Smooth muscle cell (in vitro differentiated cells): ENCODE results near the gene MPL. TPM values are rescaled to one million over a fixed set of nuclear protein-coding genes. Genes with fewer than 3 reads are reported as not detected.

Experiments used
- DNase-seq: peaks from one replicate; lab custom pipeline; 2025; ENCODE audit not compliant: unreplicated experiment; lab: John Stamatoyannopoulos, UW
- H2AFZ ChIP-seq: fragments of 200-600 bp; sonication (generic); 2 replicates; pipeline ENCODE4 v1.6.0; 2016; ENCODE audit warnings: antibody characterized with exemption, low read depth, mild to moderate bottlenecking
- H3F3A ChIP-seq: fragments of 200-600 bp; sonication (generic); 2 replicates; pipeline ENCODE4 v1.6.0; 2017; ENCODE audit warnings: antibody characterized with exemption, low read depth
- H3K27ac ChIP-seq: fragments of 200-600 bp; sonication (generic); 2 replicates; pipeline ENCODE4 v1.5.1; 2016; ENCODE audit warnings: low read depth, mild to moderate bottlenecking
- H3K27me3 ChIP-seq: fragments of 200-600 bp; sonication (generic); 2 replicates; pipeline ENCODE4 v1.6.1; 2016; ENCODE audit warnings: low read depth, mild to moderate bottlenecking
- H3K36me3 ChIP-seq: fragments of 200-600 bp; sonication (generic); 2 replicates; pipeline ENCODE4 v1.5.1; 2016; ENCODE audit warnings: low read depth
- H3K4me1 ChIP-seq: fragments of 200-600 bp; sonication (generic); 2 replicates; pipeline ENCODE4 v1.5.1; 2016; ENCODE audit warnings: low read depth
- H3K4me2 ChIP-seq: fragments of 200-600 bp; sonication (generic); 2 replicates; pipeline ENCODE4 v1.6.0; 2016; ENCODE audit warnings: mild to moderate bottlenecking
- H3K4me3 ChIP-seq: fragments of 200-600 bp; sonication (generic); 2 replicates; pipeline ENCODE4 v1.5.1; 2016; ENCODE audit warnings: mild to moderate bottlenecking
- H3K79me2 ChIP-seq: fragments of 200-600 bp; sonication (generic); 2 replicates; pipeline ENCODE4 v1.6.0; 2016; ENCODE audit warnings: low read depth, mild to moderate bottlenecking
- H3K9ac ChIP-seq: fragments of 200-600 bp; sonication (generic); 2 replicates; pipeline ENCODE4 v1.6.0; 2016; ENCODE audit warnings: low read depth
- H3K9me3 ChIP-seq: fragments of 200-600 bp; sonication (generic); replicated peaks from 2 replicates; pipeline ENCODE4 v1.5.1; 2016; ENCODE audit warnings: low read depth
- H4K20me1 ChIP-seq: fragments of 200-600 bp; sonication (generic); 2 replicates; pipeline ENCODE4 v1.6.0; 2016; ENCODE audit warnings: low read depth
- WGBS: methylation state at CpG from one replicate; pipeline ENCODE4 v1.1.7; 2016; ENCODE audit warnings: low lambda C conversion rate; 5-methylcytosine and 5-hydroxymethylcytosine counted together
- polyA plus RNA-seq: library from polyadenylated mRNA; unstranded; fragments of >200 nt; fragmentation: Nextera tagmentation; extraction: Ambion mirVana; gene quantifications from 2 replicates; pipeline ENCODE4 v1.2.1, GENCODE V29; 2016
- total RNA-seq: library from RNA; depleted of rRNA; stranded (reverse); fragments of >200 nt; gene quantifications from 2 replicates; pipeline ENCODE4 v1.2.3, GENCODE V29; 2014
- TF ChIP-seq, protein P1 (sequence below): fragments of 200-600 bp; sonication (generic); IDR thresholded peaks from 2 replicates; pipeline ENCODE4 v1.5.1; 2017; ENCODE audit warnings: borderline replicate concordance, mild to moderate bottlenecking, antibody characterized with exemption; ENCODE audit not compliant: insufficient read depth, poor library complexity, severe bottlenecking

The MPL gene
- total and polyA plus RNA-seq, 2 experiments from 2014 or later, result not detected

DNA sequence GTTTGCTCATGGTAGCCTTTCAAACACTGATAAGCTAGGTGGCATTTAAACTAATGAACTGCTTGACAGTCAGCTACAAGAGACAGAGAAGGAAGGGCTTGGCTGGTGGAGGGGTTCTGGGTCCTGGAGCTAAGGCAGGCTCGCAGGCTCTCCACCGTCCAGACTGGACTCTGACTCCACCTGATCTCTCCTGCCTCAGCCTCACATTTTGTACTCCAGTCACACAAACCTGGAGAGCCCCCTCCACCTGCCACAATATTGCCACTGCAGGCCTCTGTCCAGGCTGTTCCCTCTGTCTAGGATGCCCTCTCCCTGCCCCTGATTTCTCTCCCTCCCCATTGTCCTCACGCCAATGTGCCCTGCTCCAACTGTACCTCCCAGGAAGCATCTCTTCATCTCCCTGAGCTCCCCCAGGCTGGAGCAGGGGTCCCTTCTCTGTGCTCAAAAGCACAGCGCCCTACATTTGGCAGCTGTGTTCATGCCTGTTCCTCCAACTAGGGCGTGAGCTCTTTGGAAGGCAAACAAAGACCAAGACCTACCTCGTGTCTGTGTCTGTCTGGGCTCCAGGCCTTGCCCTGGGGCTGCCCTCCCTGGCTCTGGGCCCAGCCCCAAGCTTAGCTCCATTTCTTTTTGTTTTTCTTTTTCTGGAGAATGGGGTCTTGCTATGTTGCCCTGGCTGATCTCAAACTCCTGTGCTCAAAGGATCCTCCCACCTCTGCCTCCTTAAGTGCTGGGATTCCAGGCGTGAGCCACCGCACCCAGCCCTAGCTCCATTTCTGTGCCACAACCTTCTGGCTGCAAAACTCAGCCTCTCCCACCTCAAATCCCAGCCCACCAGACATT is 33.9 kb upstream of the MPL start:
- Histone ChIP-seq H3K27me3 (no peaks in the 10 kb centered on the region), H3K9me3 (no peaks in the 10 kb centered on the region), H3K79me2 (no peaks in the 10 kb centered on the region), H3K4me2 (no peak overlapping the region), H4K20me1 (no peaks in the 10 kb centered on the region), H3K4me3 (no peak overlapping the region), H3K9ac (no peak overlapping the region), H3K27ac (no peak overlapping the region), H3K36me3 (no peaks in the 10 kb centered on the region), H3K4me1 (no peaks in the 10 kb centered on the region), H2AFZ (no peak overlapping the region), H3F3A (no peaks in the 10 kb centered on the region)
- TF ChIP-seq, protein P1, sequence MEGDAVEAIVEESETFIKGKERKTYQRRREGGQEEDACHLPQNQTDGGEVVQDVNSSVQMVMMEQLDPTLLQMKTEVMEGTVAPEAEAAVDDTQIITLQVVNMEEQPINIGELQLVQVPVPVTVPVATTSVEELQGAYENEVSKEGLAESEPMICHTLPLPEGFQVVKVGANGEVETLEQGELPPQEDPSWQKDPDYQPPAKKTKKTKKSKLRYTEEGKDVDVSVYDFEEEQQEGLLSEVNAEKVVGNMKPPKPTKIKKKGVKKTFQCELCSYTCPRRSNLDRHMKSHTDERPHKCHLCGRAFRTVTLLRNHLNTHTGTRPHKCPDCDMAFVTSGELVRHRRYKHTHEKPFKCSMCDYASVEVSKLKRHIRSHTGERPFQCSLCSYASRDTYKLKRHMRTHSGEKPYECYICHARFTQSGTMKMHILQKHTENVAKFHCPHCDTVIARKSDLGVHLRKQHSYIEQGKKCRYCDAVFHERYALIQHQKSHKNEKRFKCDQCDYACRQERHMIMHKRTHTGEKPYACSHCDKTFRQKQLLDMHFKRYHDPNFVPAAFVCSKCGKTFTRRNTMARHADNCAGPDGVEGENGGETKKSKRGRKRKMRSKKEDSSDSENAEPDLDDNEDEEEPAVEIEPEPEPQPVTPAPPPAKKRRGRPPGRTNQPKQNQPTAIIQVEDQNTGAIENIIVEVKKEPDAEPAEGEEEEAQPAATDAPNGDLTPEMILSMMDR, result no peak
- DNase-seq, result no peak
- 85% methylated on average over 8 of the region's 8 CpGs for WGBS

DNA sequence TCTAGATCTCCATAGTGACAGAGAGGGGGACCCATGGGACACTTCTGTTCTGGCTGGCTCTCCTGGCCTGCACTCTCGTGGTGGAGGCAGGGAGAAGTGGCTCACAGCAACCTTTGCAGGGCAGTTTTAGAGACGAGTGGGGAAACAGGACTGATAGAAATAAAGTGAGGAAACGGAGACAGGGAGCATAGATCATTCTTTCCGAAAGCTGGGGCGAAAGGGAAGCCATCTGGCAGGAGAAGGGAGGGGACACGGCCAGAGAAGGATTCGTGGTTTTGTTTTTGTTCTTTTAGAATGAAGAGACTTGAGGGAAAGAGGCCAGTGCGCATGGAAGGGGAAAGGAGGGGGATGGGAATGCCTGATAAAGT is 33.3 kb upstream of the MPL start:
- TF ChIP-seq, protein P1, result no peak
- H3K4me3 ChIP-seq, result no peak overlapping the region
- no peaks in the 10 kb centered on the region for H4K20me1 ChIP-seq
- no peak for DNase-seq
- H3K27ac ChIP-seq, result no peak overlapping the region
- H3K9me3 ChIP-seq, result no peaks in the 10 kb centered on the region
- H3K4me1 ChIP-seq, result no peaks in the 10 kb centered on the region
- H3K27me3 ChIP-seq, result no peaks in the 10 kb centered on the region
- H3F3A ChIP-seq, result no peaks in the 10 kb centered on the region
- WGBS, result 44% methylated on average over 8 of the region's 8 CpGs
- H3K36me3 ChIP-seq, result no peaks in the 10 kb centered on the region
- H3K79me2 ChIP-seq, result no peaks in the 10 kb centered on the region
- H3K4me2 ChIP-seq, result no peak overlapping the region
- no peak overlapping the region for H3K9ac ChIP-seq
- no peak overlapping the region for H2AFZ ChIP-seq

DNA sequence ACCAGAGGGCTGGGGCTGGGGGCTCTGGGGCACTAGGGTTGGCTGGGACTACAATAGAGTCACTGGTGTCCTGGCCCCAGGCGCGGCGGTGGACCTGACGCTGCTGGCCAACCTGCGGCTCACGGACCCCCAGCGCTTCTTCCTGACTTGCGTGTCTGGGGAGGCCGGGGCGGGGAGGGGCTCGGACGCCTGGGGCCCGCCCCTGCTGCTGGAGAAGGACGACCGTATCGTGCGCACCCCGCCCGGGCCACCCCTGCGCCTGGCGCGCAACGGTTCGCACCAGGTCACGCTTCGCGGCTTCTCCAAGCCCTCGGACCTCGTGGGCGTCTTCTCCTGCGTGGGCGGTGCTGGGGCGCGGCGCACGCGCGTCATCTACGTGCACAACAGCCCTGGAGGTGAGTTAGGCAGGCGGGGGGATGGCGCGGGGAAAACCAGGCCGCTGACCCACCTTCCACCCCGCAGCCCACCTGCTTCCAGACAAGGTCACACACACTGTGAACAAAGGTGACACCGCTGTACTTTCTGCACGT is 32.8 kb upstream of the MPL start:
- no peak overlapping the region for H2AFZ ChIP-seq
- DNase-seq, result no peak
- TF ChIP-seq, protein P1, result no peak
- no peak overlapping the region for H3K27ac ChIP-seq
- no peak overlapping the region for H3K9ac ChIP-seq
- no peaks in the 10 kb centered on the region for H4K20me1 ChIP-seq
- no peaks in the 10 kb centered on the region for H3K9me3 ChIP-seq
- H3K4me2 ChIP-seq, result no peak overlapping the region
- no peaks in the 10 kb centered on the region for H3K4me1 ChIP-seq
- H3K79me2 ChIP-seq, result no peaks in the 10 kb centered on the region
- no peaks in the 10 kb centered on the region for H3F3A ChIP-seq
- WGBS, result 96% methylated on average over 22 of the region's 46 CpGs
- H3K27me3 ChIP-seq, result no peaks in the 10 kb centered on the region
- H3K4me3 ChIP-seq, result no peak overlapping the region
- H3K36me3 ChIP-seq, result no peaks in the 10 kb centered on the region
